Body of pancreas (tissue), 4 donors: ENCODE measurements around the gene NLRC3. TPM values are rescaled to one million over a fixed set of nuclear protein-coding genes. Genes with fewer than 3 reads are reported as not detected.

Experiments used
- ATAC-seq: fragments of 150-250 bp; one replicate; pipeline ENCODE4 v1.9.1; 2016
- DNase-seq, 4 donors: peaks; one replicate each; pipeline ENCODE4 v3.0.0-alpha.2; 2019
- H3K27ac ChIP-seq, 4 donors: fragments of 200-600 bp; sonication (generic); 1 replicate in 3 of 4; 2 replicates in 1 of 4; pipeline versions ENCODE4 v1.5.1 to v1.6.1; 2016 to 2019; ENCODE audit warnings: mild to moderate bottlenecking in 1 of 4, mixed read lengths in 1 of 4, moderate library complexity in 1 of 4
- H3K27me3 ChIP-seq, 2 donors: fragments of 200-600 bp; sonication (generic); one replicate each; pipeline ENCODE4 v1.6.0; 2016; ENCODE audit warnings: mild to moderate bottlenecking in 1 of 2
- H3K36me3 ChIP-seq, 2 donors: fragments of 200-600 bp; sonication (generic); replicated peaks in 1 of 2; 2 replicates each; pipeline ENCODE4 v1.5.1; 2016; ENCODE audit warnings: low read depth in 2 of 2; ENCODE audit not compliant: insufficient read depth in 1 of 2
- H3K4me1 ChIP-seq: fragments of 200-600 bp; sonication (generic); one replicate; pipeline ENCODE4 v1.6.0; 2016
- H3K4me3 ChIP-seq, 2 donors: fragments of 200-600 bp; sonication (generic); 1 replicate in 1 of 2; 2 replicates in 1 of 2; pipeline ENCODE4 v1.5.1; 2016 to 2019
- H3K9me3 ChIP-seq, 3 donors: fragments of 200-600 bp; sonication (generic); 1 replicate in 2 of 3; 2 replicates in 1 of 3; pipeline ENCODE4 v1.5.1; 2016
- POLR2A ChIP-seq, 3 donors: fragments of 450-650 bp; IDR thresholded peaks; one replicate each; pipeline ENCODE4 v1.6.1; 2016; ENCODE audit warnings: antibody characterized with exemption in 3 of 3, mild to moderate bottlenecking in 2 of 3
- WGBS, 2 donors: methylation state at CpG; one replicate each; pipeline ENCODE4 v1.1.5; 2017; 5-methylcytosine and 5-hydroxymethylcytosine counted together
- intact Hi-C: fragments of 100-400 bp; cut with DNase I; formaldehyde crosslinking; loops from one replicate; pipeline ENCODE4 v1.15.1; 2023
- total RNA-seq, 2 donors: library from RNA; depleted of rRNA; stranded (reverse); fragments of >200 nt; gene quantifications; one replicate each; pipeline ENCODE4 v1.1.0, GENCODE V29; 2016
- TF ChIP-seq, protein P1 (sequence below), 7 experiments: fragments of 450-650 bp in 4 of 7; fragments of 200-600 bp in 3 of 7; sonication (generic) in 3 of 7; IDR thresholded peaks; one replicate each; pipeline ENCODE4 v1.5.1; 2016 to 2019; ENCODE audit warnings: antibody characterized with exemption in 7 of 7

Gene NLRC3
- total RNA-seq, 2 donors from 2014 or later, result 0.78 to 1.3 TPM

- DNase-seq (no peak), ATAC-seq (no peak)
- TF ChIP-seq POLR2A (IDR thresholded peaks at IDR 0.05), result no peak
- TF ChIP-seq, protein P1, sequence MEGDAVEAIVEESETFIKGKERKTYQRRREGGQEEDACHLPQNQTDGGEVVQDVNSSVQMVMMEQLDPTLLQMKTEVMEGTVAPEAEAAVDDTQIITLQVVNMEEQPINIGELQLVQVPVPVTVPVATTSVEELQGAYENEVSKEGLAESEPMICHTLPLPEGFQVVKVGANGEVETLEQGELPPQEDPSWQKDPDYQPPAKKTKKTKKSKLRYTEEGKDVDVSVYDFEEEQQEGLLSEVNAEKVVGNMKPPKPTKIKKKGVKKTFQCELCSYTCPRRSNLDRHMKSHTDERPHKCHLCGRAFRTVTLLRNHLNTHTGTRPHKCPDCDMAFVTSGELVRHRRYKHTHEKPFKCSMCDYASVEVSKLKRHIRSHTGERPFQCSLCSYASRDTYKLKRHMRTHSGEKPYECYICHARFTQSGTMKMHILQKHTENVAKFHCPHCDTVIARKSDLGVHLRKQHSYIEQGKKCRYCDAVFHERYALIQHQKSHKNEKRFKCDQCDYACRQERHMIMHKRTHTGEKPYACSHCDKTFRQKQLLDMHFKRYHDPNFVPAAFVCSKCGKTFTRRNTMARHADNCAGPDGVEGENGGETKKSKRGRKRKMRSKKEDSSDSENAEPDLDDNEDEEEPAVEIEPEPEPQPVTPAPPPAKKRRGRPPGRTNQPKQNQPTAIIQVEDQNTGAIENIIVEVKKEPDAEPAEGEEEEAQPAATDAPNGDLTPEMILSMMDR (IDR thresholded peaks at IDR 0.05), result no peak
- Histone ChIP-seq H3K4me1 (no peaks in the 10 kb centered on the region), H3K36me3 (no peaks in the 10 kb centered on the region), H3K27ac (no peak overlapping the region), H3K27me3 (no peaks in the 10 kb centered on the region), H3K9me3 (peaks cover 0 to 5% (median 0%) of the 10 kb centered on the region in 3 donors), H3K4me3 (no peak overlapping the region)
- 81 to 86% methylated on average over 4 of the region's 4 CpGs for WGBS, 2 donors
- intact Hi-C loops, result no loop called here
These were observed 6.7 kb downstream of the NLRC3 start for GRCh38 chr16:3570420-3571062.

GRCh38 chr16:3569851-3570250 is 7.4 kb downstream of the NLRC3 start:
- Histone ChIP-seq H3K4me1 (no peaks in the 10 kb centered on the region), H3K9me3 (peaks cover 0 to 5% (median 0%) of the 10 kb centered on the region in 3 donors), H3K4me3 (no peak overlapping the region), H3K27ac (no peak overlapping the region), H3K27me3 (no peaks in the 10 kb centered on the region), H3K36me3 (no peaks in the 10 kb centered on the region)
- WGBS, 2 donors, result 85 to 100% methylated on average over 2 of the region's 2 CpGs
- no peak for DNase-seq
- intact Hi-C loops, result no loop called here
- no peak for TF ChIP-seq POLR2A (IDR thresholded peaks at IDR 0.05)
- ATAC-seq, result no peak

DNA sequence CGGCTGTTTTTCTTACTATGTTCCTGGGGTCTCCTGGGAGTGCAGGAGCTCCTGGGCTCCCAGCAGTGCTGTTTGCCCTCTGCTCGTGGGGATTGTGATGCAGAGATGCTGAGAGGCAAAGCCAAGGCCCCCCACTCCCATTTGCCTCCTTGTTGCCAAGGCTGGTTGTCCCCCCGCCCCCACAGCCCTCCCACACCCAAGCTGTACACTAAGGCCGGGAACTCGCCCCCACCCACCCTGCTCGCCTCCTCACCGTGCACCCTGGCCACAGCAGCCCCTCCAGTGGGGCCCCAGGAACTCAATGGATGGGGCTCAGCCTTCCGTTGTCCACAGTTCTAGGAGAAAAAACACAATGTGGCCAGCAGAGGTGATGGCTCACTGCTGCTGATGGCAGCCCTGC is 10.2 kb downstream of the NLRC3 start:
- no peaks in the 10 kb centered on the region for H3K27me3 ChIP-seq
- no peaks in the 10 kb centered on the region for H3K36me3 ChIP-seq
- intact Hi-C loops, result no loop called here
- ATAC-seq (no peak), DNase-seq (no peak)
- TF ChIP-seq, protein P1 (IDR thresholded peaks at IDR 0.05), result no peak
- no peak for TF ChIP-seq POLR2A (IDR thresholded peaks at IDR 0.05)
- no peaks in the 10 kb centered on the region for H3K4me1 ChIP-seq
- peaks cover 0 to 5% (median 0%) of the 10 kb centered on the region in 3 donors for H3K9me3 ChIP-seq
- no peak overlapping the region for H3K27ac ChIP-seq
- 68 to 72% methylated on average over 2 to 8 of the region's 8 CpGs for WGBS, 2 donors
- H3K4me3 ChIP-seq, result no peak overlapping the region

- no peak for TF ChIP-seq POLR2A (IDR thresholded peaks at IDR 0.05)
- TF ChIP-seq, protein P1 (IDR thresholded peaks at IDR 0.05), result no peak
- no peak for DNase-seq
- intact Hi-C loops, result no loop called here
These were observed 12.4 kb downstream of the NLRC3 start for GRCh38 chr16:3564889-3565141.

DNA sequence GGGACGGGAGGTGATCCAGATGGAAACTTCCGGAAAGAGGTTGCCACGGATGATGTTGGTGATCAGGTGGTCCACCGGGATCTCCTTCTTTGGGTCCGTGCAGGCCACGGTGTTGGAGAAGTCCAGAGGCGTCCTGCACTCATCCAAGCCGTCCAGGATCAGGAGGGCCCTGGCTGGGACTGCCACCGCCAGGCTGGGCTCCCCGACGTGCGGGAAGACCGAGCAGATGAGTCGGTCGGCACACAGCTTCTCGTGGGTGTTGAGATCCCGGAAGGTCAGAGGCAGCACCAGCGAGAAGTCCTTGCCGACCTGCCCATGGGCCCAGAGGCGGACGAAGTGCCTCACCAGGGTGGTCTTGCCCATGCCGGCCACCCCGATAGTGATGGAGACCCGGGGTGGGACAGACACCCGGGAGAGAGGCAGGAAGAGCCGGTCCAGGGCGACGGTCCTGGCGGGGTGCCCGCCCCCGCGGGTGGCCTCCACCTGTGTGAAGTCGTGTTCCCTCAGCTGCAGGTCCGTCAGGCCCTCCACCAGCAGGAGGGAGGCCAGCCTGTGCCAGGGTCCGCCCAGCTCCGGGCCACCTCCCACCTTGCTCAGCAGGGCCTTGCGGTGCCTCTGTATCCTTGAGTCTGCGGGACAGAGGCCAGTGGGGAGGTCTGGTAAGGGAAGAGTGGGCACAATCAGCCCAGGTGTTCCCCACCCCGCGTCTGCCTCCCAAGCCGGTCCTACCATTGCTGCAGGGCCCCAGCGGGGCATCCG is 12.9 kb downstream of the NLRC3 start:
- H3K4me3 ChIP-seq, result no peak overlapping the region
- DNase-seq (no peak), ATAC-seq (no peak)
- no peak for TF ChIP-seq POLR2A (IDR thresholded peaks at IDR 0.05)
- TF ChIP-seq, protein P1 (IDR thresholded peaks at IDR 0.05), result no peak
- H3K27me3 ChIP-seq, result no peaks in the 10 kb centered on the region
- H3K36me3 ChIP-seq, result no peaks in the 10 kb centered on the region
- WGBS, 2 donors, result 91 to 93% methylated on average over 8 to 33 of the region's 43 CpGs
- no peaks in the 10 kb centered on the region for H3K4me1 ChIP-seq
- H3K9me3 ChIP-seq, result no peaks in the 10 kb centered on the region
- intact Hi-C loops, result no loop called here
- H3K27ac ChIP-seq, result no peak overlapping the region

More at GRCh38 chr16:3564889-3565141, 12.4 kb downstream of the NLRC3 start:
- 93% methylated on average over 9 of the region's 9 CpGs; no CpG with 5 or more reads in 1 of the 2 donors for WGBS, 2 donors
- ATAC-seq, result no peak
- H3K27ac ChIP-seq, result no peak overlapping the region
- no peaks in the 10 kb centered on the region for H3K36me3 ChIP-seq
- H3K9me3 ChIP-seq, result no peaks in the 10 kb centered on the region
- H3K4me1 ChIP-seq, result no peaks in the 10 kb centered on the region
- H3K27me3 ChIP-seq, result no peaks in the 10 kb centered on the region
- H3K4me3 ChIP-seq, result no peak overlapping the region
